NCI-H128 (cell line): ENCODE data around the gene POU2F3.

Source experiments
- DNase-seq: peaks from one replicate; lab custom pipeline; 2025; ENCODE audit not compliant: unreplicated experiment; lab: John Stamatoyannopoulos, UW

The POU2F3 gene

GRCh38 chr11:120316880-120317688, 77.1 kb downstream of the POU2F3 start:
- DNase-seq, result no peak

DNA sequence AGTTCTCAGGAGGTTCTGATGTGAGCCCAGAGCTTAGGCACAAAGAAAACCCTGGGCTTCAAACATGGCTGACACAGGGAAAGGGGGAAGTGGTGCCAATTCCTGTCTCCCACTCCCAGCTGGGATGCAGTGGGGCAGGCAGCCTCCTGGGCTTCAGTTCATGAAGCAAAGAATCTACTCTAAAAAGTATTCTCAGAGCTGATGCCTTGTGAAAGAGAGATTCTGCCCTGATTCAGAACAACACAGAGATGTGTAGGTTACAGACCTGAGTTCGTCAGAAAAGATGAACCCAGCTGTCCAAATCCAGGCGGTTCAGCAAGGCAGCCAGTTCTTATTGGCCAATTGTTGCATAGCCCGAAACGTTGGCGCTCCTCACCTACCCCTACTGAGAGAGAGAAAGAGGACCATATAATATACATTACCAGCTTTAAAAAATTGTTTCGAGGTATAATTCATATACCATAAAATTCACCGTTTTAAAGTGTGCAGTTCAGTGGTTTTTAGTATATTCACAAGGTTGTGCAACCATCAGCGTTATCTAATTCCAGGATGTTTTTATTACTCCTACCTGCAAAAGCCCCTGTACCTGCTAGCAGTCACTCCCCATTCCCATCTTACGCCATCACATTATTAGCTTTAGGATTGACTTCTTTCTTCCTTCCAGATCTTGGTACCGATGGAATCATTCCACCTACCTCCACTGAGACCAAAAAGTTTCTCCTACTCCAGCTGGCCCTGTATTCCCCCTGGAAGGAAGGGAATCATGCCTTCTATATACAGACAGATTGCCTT, 77.9 kb downstream of the POU2F3 start:
- no peak for DNase-seq

DNA sequence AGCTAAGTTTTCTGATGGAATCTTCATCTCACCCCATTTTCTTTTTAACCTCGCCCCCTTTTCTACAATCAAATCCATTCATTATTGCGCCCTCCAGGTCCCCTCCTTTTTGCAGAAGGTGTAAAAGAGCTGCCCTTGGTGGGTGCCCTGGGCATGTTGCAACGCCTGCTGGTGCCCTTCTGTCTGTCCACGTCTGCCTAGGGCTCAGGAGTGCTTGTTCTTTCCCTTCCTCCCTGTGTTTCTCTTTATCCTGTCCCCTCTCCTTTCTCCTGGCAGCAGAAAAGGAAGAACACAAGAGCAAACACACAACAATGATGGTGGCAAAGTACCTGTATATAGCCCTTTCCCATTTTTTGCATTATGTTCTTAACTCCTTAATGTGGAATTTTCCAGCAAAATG, 79.0 kb downstream of the POU2F3 start:
- no peak for DNase-seq

DNA sequence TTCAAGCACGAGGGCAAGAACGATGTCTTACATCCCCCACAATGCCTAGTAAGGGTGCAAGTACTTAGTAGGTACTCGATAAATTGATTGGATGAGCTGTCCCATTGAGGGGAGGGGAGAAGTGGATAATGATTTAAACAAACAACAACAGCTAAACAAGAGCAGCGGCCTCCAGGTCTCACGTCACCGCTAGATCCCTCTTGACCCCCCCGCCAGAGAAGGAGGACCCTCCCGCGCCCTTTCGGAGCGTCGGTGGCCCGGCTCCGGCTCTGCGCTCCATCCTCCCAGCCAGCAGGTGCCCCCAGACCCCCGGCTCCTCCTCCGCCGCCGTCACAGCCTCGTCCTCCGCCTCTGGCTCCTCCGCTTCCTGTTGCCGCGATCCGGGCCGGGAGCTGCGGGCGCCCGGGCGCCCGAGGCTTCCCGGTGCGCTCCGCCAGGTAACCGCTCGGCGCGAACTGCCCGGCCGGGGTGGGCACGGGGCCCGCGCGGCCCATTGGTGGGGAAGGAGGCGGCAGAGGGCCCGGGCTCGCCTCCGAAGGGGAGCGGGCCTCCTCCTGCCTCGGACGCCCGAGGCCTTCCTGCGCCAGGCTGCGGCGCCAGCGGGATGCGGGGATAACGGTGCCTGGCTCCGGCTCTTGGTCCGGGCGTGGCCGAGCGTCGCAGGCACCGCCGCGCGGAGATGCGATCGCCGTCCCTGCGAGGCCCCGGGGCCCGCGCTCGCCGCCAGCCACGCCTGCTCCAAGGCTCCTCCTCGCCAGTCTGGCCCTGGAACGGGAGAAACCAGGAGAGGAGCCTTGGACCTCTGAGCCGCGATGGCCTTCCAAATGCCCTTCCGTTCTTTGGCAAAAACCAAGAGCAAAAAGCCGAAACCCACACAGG, 85.2 kb downstream of the POU2F3 start, which contains the start of gene TLCD5:
TLCD5 (plus strand) TSS at position 368 of the 879 bp plus-strand sequence. CDS start 2,143 bp downstream, outside the sequence.
- no peak for DNase-seq

- no peak for DNase-seq
Observed at GRCh38 chr11:120326228-120326627, 86.3 kb downstream of the POU2F3 start.

DNA sequence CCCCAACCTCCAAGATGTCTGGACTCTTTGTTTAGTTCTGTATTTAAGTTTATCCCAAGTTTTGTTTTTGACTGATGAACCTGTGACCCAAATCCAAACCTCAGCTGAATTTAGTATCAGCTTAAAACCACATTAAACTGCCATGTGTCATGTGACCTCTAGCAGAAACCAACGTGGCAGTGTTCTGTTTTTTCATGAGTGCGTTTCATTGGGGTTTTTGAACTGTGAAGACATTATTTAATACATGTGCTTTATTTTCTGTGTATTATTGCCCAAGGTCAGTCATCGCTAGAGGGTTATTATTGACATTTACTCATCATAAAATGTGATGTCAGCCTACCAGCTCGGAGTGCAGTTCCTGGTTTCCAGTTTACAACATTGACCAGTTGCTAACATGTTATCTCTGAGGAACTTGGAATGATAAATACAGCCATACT, 86.9 kb downstream of the POU2F3 start:
- no peak for DNase-seq

GRCh38 chr11:120327311-120327710, 87.4 kb downstream of the POU2F3 start:
- DNase-seq, result no peak

GRCh38 chr11:120329556-120329955, 89.6 kb downstream of the POU2F3 start:
- DNase-seq, result no peak

DNA sequence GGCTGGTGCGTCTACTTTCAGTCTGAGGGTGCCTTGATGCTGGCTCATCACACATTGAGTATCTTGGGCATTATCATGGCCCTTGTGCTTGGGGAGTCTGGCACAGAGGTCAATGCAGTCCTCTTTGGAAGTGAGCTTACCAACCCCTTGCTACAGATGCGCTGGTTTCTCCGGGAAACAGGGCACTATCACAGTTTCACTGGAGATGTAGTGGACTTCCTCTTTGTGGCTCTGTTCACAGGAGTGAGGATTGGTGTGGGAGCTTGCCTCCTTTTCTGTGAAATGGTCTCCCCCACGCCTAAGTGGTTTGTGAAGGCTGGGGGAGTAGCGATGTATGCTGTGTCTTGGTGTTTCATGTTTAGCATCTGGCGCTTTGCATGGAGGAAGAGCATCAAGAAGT, 90.1 kb downstream of the POU2F3 start:
- no peak for DNase-seq

- no peak for DNase-seq
Observed at GRCh38 chr11:120331301-120331996, 91.5 kb downstream of the POU2F3 start.

DNA sequence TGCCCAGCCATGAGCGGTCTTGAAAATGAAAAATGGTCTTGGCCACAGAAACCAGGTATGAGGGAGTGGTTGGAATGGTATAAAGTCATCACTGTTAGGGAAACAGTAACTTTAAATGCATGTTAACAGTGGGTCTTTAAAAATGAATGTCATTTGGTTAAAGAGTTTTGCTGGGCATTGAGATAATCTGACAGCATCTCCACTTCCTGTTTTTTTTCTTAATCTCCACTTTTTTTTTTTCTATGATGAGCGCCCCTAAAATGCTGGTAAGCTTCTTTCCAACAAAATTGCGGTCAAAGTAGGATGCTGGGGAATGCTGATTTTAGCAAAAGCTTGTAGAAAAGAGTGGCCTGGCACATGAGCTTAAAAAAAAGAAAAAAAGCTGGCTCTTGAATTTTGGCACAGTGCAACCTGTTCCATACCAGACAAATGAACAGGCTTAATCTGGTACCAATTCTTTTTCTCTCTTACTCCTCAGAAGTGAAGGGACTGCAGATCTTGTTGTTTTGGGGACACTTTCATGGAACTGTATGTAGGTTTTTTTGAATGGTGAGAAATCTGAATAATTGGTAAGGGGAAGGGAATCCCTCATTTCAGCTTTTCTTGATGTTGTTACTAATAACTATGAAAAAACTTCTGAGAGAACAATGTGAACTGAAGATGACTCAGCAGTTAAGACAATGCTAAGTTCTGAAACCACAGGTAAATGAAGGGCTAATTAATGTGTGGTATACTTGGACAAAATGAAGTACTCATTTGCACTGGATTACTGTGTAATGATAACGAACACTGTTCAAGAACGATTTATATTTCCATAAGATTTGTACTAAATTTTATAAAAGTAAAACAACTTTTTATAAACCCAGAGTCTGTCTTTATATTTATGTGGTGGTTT, 93.1 kb downstream of the POU2F3 start:
- no peak for DNase-seq

GRCh38 chr11:120333801-120334200, 93.9 kb downstream of the POU2F3 start:
- no peak for DNase-seq

DNA sequence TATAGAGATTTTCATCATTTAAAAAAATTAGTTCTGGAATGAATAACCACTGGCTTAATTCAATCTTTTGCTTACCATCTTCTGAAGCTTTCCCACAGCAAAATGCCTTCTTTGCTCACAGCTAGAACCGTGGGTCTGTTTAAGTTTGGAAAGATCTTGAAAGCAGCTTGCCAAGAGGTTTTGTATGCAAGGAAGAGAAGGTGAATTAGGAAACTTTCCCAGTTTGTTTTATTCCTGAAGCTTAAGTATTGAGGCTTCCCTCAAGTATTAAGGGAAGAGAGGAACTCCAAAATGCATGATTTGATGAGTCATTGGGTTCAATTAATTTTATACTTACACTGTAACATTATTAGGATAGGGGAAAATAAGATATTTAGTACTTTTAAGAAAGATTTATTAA, 94.4 kb downstream of the POU2F3 start:
- DNase-seq, result no peak

GRCh38 chr11:120334894-120335462, 95.0 kb downstream of the POU2F3 start:
- peak; percentile 30 for DNase-seq

DNA sequence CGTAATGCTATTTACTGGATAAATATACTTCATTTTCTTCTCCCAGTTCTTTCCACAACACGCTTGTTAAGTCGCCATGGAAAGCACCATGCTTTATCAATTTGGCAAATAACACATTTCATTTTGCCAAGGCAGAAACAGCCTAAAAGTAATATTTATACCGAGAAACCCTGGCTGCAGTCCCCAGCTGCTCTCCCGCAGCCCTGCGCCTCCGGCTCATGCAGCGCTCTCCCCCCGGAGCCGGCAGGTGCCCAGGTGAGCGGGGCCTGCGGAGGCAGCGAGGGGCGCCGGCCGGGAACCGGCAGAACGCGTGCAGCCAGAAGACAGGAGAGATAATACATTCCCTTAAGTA, 95.6 kb downstream of the POU2F3 start:
- DNase-seq, result no peak

DNA sequence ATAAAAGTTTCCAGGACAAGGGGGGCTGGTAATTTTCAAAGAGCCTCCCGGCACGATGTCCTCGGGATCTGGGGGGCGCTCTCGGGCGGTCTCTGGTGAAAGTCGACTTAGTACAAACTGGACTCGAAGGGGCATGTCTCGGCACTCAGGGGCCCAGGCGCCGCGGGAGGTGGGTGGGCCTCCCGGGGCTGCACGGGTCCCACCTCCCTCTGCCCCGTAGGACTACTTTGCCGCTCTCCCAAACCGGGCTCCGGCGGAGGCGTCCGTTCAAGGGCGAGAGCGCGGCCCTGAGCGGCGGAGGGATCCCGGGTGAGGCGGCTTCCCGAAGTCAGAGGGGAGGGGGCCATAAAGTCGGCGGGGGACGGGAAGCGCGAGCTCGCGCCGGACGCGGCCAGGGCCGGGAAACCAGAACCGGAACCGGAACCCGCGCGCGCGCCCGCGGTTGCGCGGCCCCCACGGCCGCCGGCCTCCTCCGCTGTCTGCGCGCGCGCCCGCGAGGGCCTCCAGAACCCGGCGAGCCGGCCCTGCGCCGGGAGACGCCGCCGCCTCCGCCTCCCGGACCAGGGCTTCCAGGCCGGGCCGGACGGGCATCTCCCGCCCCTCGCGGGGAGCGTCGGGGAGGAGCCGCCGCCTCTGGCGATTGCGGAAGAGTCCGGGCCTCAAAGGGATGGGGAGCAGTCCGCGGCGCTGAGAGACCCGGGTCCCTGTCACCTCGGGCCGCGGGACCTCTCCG, 96.1 kb downstream of the POU2F3 start, which contains the start of gene ARHGEF12:
ARHGEF12 (plus strand) TSS at position 506 of the 733 bp plus-strand sequence. CDS start 831 bp downstream, outside the sequence.
- DNase-seq, result peak; percentile 70

DNA sequence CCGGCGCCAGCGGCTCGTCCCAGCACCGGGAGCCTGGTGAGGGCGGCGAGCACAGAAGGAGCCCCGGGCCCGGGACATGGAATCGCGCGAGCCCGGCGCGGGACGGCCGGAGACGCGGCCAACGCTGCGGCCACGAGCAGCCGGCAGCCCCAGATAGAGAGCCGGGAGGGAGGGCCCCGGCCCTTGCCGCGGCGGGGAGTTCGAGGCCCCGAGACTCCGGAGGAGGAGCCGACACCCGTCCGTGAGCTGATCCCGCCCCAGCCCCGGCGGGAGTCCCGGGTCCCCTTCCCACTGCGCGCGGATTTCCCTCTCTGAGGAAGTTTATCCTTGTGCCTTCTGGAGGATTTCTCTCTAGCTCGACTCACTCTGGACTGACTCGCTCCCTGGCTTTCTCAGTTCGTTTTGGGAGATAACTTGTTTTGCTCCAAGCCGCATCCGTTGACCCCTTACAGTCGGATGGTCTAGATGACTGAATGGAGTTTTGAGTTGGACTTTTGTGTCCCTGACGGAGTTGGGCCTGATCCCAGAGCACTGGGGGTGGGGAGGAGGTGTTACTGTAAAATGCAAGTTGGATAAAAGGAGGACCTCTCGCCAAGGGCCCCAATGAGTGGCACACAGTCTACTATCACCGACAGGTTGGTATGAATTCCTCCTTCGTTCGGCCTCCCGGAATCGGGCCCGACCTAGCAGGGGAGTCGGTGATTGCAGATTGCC, 96.9 kb downstream of the POU2F3 start:
- DNase-seq, result no peak
